ENCODE data around the gene USP7. TPM values are rescaled to one million over a fixed set of nuclear protein-coding genes. Genes with fewer than 3 reads are reported as not detected.
"Not testable (repeated sequence)": the region's sequence is repeated elsewhere in the genome, so short reads cannot be mapped to it uniquely, and the experiment has no call there.

USP7 gene
- polyA plus RNA-seq, 2 of the 4 experiments (the other 2 are of a cell fraction) = 39.6 to 65.9 TPM

GRCh38 chr16:8872071-8872470, 91.6 kb downstream of the USP7 start:
- peaks cover 34% of the 10 kb centered on the region for H3K4me1 ChIP-seq
- FAIRE-seq (no peak), DNase-seq (ENCODE audit: low read depth in 1 of 2, low spot score in 1 of 2) (no peak), ATAC-seq (no peak)
- WGBS (ENCODE audit: missing lambda C conversion rate) = 76% methylated on average over 5 of the region's 5 CpGs
- H3K4me3 ChIP-seq = no peak overlapping the region
- peak overlapping the region; percentile 52 to 82; a peak in 4 of 6 replicates for H3K27ac ChIP-seq
- POLR2A ChIA-PET = no interaction called here
- H3K4me2 ChIP-seq = no peak overlapping the region
- H3K9me3 ChIP-seq = no peaks in the 10 kb centered on the region
- CTCF ChIA-PET = interaction anchor here (0.7 to 7.9 kb wide), 3 partner anchors 10 to 484 kb away, joined by 3 to 84 read pairs (median 3); partner anchors contain the start of gene LITAFD
- no peak for TF ChIP-seq ESRRA (IDR thresholded peaks at IDR 0.05; ENCODE audit: borderline replicate concordance, low read length)
- TF ChIP-seq EHMT2 (IDR thresholded peaks at IDR 0.05; ENCODE audit: low read depth) = no peak
- TF ChIP-seq NPAS2 (CRISPR knock-in tag; IDR thresholded peaks at IDR 0.05; ENCODE audit: borderline replicate concordance) = no peak
- no peak for TF ChIP-seq GATA3 (IDR thresholded peaks at IDR 0.05; ENCODE audit: borderline replicate concordance)
- no peak for TF ChIP-seq BCL3 (IDR thresholded peaks at IDR 0.05)
- no peak for TF ChIP-seq CBX8 (IDR thresholded peaks at IDR 0.05)
- TF ChIP-seq CEBPB (IDR thresholded peaks at IDR 0.05) = no peak
- no peak for TF ChIP-seq POLR2A (IDR thresholded peaks at IDR 0.05; ENCODE audit: low read length)
- TF ChIP-seq RFX5 (IDR thresholded peaks at IDR 0.05) = no peak
- TF ChIP-seq ATOH8 (CRISPR knock-in tag; IDR thresholded peaks at IDR 0.05; ENCODE audit: low read depth) = no peak
- TF ChIP-seq FOXS1 (CRISPR knock-in tag; IDR thresholded peaks at IDR 0.05) = no peak
- no peak for TF ChIP-seq CHD2 (IDR thresholded peaks at IDR 0.05; ENCODE audit: low read length, partially characterized antibody)
- TF ChIP-seq RCOR1 (IDR thresholded peaks at IDR 0.05; ENCODE audit: low read depth, low read length) = no peak
- TF ChIP-seq ELK1 (IDR thresholded peaks at IDR 0.05; ENCODE audit: low read depth, low read length) = no peak
- TF ChIP-seq EP300 (IDR thresholded peaks at IDR 0.05) = no peak
- TF ChIP-seq HOXA7 (CRISPR knock-in tag; IDR thresholded peaks at IDR 0.05) = no peak

- Histone ChIP-seq H3K4me2 (peak overlapping the region; percentile 98; the same call in 2 of the 3 replicates), H3K4me1 (peaks cover 56% of the 10 kb centered on the region), H3K27ac (peak overlapping the region; percentile 82 to 87)
- not testable (repeated sequence) for FAIRE-seq; H3K4me3 ChIP-seq; H3K9me3 ChIP-seq; DNase-seq (ENCODE audit: low read depth in 1 of 2, low spot score in 1 of 2); ATAC-seq
- CTCF ChIA-PET = interaction anchor here (1.0 to 7.9 kb wide), 5 partner anchors 10 to 245 kb away, joined by 3 to 84 read pairs (median 4); partner anchors contain the start of gene LITAFD
- POLR2A ChIA-PET = interaction anchor here (1.7 to 2.7 kb wide), 3 partner anchors 9 to 17 kb away, joined by 8 to 24 read pairs (median 9); no protein-coding TSS in a partner anchor
- 94% methylated on average over 10 of the region's 10 CpGs for WGBS (ENCODE audit: missing lambda C conversion rate)
Observed at GRCh38 chr16:8869988-8870241, 93.8 kb downstream of the USP7 start.

- TF ChIP-seq EP300 (IDR thresholded peaks at IDR 0.05) (no peak), NR3C1 (IDR thresholded peaks at IDR 0.05) (no peak), MAX (IDR thresholded peaks at IDR 0.05) (peak; percentile 18; the same call in 1 of the 2 replicates), ZNF302 (CRISPR knock-in tag; IDR thresholded peaks at IDR 0.05) (no peak), POLR2A (IDR thresholded peaks at IDR 0.05; ENCODE audit: low read length) (no peak), CEBPB (IDR thresholded peaks at IDR 0.05) (no peak)
- H3K4me1 ChIP-seq = peaks cover 61% of the 10 kb centered on the region
- H3K9me3 ChIP-seq = no peaks in the 10 kb centered on the region
- FAIRE-seq (no peak), DNase-seq (ENCODE audit: low read depth in 1 of 2, low spot score in 1 of 2) (no peak), ATAC-seq (peak; percentile 8 to 32; a peak in 3 of 6 replicates)
- peak overlapping the region; percentile 60 for H3K4me3 ChIP-seq
- peak overlapping the region; percentile 98 for H3K4me2 ChIP-seq
- ChIA-PET POLR2A (interaction anchor here (0.6 to 2.7 kb wide), 16 partner anchors 9 to 258 kb away, joined by 3 to 24 read pairs (median 6); partner anchors contain the start of genes HAPSTR1 and LITAFD), CTCF (interaction anchor here (0.6 to 7.9 kb wide), 6 partner anchors 9 to 209 kb away, joined by 3 to 84 read pairs (median 4); partner anchors contain the start of gene LITAFD)
- H3K27ac ChIP-seq = peak overlapping the region; percentile 82 to 87
- 52% methylated on average over 32 of the region's 37 CpGs for WGBS (ENCODE audit: missing lambda C conversion rate)
Observed at GRCh38 chr16:8869212-8869987, 94.3 kb downstream of the USP7 start.

All from A549 (cell line).